Activated T-cell treated with anti-CD3 and anti-CD28 coated beads for 4 hours (primary cell): ENCODE measurements around the gene PHF20.
"Not testable (repeated sequence)": the region's sequence is repeated elsewhere in the genome, so short reads cannot be mapped to it uniquely, and the experiment has no call there.

Experiments
- DNase-seq: peaks from one replicate; pipeline ENCODE4 v3.0.0-alpha.2; 2020

Gene PHF20

DNA sequence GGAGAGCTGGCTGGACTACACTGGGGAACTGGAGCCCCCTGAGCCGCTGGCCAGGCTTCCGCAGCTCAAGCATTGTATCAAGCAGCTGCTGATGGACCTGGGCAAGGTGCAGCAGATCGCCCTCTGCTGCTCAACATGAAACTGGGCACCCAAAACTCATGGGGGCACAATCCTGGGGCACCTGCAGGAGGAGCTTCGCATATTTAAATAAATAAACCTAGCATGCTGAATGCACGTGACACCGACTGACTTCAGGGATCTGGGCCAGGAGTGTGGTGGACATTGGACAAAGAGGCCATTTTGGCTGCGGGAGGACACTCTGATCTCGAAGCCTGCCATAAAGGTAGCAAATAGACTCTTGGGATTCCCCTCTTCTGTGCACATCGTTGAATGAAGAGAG, 175.7 kb downstream of the PHF20 start:
- no peak for DNase-seq

DNA sequence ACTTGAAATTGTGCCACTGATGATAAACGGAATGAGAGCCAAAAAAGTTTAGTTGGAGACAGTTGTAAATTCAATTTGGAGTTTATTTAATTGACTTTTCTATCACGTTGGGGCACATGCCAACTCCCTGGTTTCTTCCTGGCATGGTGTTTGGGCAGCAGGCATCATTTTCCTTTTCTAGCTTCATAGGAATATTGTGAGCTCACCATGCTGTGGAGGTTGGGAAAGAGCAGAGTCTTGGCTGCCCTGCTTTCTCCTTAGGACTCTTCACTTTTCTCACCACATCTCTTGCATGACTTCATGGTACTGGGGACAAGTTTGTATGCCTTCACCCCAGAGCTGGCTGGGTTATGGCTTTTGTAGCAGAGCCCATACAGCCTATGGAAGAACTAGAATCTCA, 176.1 kb downstream of the PHF20 start:
- DNase-seq = no peak

DNA sequence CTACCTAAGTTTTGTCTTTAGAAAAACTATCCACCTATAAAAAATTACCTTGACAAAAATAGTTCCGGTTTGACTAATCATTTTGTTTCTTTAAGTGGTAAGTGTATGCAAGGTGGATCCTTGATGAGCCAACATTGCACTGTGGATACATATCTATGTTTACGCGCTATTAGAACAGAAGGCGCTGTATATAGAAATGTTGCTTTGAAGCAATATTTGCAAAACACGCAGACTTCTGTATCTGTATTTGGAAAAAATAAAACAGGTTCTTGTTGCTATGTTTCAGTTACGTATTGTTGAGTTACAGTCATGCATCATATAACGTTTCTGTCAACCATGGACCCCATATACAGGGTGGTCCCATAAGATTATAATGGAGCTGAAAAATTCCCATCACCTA, 178.3 kb downstream of the PHF20 start:
- no peak for DNase-seq

DNA sequence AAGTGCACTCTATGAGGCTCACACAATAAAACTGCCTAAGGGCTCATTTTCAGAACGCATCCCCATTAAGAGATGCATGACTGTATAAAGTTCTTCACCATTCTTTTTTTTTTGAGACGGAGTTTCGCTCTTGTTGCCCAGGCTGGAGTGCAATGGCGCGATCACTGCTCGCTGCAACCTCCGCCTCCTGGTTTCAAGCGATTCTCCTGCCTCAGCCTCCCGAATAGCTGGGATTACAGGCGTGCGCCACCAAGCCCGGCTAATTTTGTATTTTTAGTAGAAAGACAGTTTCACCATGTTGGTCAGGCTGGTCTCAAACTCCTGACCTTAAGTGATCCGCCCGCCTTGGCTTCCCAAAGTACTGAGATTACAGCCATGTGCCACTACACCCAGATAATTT, 180.3 kb downstream of the PHF20 start:
- DNase-seq = not testable (repeated sequence)

DNA sequence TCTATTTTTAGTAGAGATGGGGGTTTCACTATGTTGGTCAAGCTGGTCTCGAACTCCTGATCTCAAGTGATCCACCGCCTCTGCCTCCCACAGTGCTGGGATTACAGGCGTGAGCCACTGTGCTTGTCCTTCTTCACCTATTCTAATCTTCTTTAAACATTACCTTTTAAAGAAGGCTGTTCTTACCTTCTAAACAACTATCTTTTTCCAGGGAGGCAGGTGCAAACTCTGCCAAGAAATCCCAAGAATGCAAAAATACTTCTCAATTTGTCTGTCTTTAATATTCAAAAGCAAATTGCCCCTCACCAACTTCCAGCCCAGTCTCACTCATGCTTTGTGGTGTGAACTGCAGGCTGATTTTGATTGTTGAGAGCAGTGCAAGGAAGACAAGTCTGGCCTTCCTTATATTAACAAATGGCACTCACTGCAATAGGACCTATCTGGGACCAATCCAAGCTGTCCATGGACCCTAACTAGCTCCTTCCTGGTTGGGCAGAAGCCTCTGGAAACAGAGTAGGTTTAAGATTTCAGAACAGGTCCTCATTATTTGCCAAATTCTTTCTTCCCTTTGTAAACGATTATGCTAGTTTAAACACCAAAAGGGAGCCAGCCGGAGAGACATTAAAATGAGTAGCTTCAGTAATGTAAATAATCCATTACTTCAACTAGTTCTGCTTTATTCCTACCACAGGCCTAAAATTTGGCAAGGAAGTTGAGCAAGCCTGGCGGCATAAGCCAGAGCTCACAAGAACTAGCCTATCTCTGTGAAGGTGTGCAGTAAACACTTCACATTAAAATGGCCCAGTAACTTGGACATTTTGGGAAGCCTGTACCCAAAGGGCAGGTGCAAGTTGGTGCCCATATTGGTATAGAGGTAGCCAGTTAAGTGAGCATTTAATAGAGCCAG, 180.9 kb downstream of the PHF20 start:
- no peak for DNase-seq

DNA sequence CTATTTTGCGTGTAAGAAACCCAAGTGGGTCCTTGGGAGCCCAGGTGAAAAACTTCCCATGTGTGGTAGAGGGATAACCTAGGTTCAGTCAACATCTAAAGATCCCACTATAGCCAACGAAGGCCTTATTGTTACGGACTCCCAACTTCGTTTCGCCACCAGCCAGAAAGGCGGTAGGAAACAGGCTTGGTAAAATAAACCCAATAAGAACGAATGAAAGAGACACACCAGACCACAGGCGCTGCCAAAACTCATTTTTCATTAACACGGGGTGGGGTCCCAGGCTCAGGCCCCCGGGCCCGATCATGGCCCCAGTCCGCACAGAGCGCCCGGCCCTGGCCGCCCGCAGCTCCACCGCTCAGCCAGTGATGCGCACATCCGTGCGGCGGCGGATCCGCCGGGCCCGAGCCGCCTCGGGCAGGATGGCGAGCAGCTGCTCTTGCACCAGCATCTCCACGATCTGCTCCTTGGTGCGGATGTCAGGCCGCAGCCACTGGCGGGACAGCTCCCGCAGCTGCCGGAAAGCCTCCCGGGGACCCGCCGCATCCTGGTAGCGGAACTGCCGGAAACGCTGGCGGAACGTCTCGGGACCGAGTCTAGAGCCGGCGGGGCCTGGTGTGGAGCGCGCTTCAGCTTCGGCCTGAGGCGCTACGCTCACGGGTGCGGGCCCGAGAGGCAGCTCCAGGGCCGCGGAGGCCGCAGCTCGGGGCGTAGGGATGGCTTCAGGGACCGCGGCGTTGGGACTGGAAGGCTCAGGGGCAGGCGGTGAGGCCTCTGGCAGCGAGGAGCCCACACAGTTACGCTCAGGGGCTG, 181.8 kb downstream of the PHF20 start:
- peak; percentile 36 for DNase-seq

DNA sequence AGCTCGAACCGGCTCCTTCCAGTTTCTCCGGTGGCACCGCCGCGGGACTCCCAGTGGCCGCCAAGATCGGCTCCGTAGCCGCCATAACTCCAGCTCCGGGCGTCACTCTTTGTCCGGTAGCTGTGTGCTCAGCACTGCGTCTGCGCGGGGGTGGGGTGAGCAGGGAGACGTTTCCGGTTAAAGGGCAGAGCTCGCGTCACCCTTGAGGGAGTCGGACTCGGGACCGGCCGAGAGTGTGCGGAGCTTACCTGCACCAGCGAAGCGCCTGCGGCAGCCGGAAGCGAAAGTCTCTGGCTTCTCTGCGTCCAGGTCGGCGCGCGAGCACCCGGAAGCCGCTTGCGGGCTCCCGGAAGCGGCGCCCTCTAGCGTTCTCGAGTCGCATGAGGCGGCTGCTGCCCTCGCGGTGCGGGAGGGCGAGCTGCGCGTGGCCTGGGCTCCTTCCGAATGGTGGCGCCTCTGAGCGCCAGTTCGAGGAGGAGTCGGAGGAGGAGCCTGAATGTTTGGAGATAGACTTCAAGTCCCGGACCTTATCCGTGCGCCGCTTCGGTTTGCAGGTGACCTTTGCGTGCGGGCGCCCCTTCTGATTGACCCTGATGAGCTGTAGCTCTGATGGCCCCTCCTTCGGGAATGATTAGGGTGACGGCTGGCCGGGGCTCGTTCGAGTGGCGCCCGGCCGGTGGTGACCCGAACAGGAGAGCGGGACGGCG, 182.5 kb downstream of the PHF20 start, which contains the start of gene SCAND1:
Gene SCAND1, minus strand, starts transcription at position 303 of the 707 bp plus-strand sequence. Its CDS starts 218 bp downstream, at position 85.
- DNase-seq = peak; percentile 90

DNA sequence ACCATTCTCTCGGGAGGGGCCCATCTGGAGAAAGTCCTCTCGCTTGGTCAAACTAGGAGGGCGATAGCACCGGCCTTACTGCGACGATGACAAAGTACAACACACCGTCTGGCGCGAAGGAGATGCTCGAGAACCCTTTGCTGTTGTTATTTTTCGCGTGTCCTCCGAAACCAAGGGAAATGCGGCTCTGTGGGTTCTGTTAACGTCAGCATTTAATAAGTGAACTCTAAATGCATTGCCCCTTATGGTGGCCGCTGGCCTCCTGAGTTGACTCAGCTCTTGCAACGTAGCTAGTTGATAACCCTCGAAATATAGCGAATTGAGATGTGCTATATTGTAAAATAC, 183.1 kb downstream of the PHF20 start:
- peak; percentile 5 for DNase-seq

DNA sequence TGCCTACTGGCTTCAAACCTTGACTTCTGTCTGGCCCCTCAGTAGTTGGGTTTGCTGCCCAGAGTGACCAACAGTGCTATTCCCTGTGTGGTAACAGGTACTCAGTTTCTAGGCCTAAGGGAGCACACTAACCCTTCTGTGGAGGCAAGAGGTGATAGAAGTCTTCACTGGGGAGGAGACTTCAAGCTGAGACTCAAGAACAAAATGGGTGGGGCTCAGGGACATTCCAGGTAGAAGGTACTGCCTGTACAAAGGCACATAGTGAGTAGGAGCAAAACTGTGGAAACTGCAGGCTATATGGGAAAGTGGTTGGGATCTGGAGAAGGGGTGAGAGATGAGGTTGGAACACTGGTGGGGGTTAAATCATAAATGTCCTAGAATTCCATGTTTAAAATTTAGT, 184.8 kb downstream of the PHF20 start:
- no peak for DNase-seq

DNA sequence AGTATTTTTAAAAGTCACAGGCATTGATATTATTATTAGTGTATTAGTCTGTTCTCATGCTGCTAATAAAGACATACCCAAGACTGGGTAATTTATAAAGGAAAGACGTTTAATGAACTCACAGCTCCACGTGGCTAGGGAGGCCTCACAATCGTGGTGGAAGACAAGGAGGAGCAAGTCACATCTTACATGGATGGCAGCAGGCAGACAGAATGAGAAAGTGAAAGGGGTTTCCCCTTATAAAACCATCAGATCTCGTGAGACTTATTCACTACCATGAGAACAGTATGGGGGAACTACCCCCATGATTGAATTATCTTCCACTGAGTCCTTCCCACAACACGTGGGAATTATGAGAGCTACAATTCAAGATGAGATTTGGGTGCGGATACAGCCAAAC, 187.5 kb downstream of the PHF20 start:
- DNase-seq = not testable (repeated sequence)

DNA sequence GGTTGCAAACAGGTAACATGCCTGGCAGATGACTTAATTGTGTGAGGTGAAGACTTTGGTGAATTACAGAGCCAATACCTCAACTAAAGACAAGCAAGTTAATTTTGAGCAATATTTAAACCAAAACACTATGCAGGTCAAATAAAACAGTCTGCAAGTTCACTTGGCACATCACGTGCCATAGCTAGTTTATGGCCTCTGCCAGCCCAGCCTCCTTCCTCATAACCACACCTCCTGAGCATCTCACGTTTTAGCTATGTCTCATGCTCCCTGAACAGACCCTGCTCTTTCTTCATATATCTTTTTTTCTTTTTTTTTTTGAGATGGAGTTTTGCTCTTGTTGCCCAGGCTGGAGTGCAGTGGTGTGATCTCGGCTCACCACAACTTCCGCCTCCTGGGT, 192.1 kb downstream of the PHF20 start:
- no peak for DNase-seq

DNA sequence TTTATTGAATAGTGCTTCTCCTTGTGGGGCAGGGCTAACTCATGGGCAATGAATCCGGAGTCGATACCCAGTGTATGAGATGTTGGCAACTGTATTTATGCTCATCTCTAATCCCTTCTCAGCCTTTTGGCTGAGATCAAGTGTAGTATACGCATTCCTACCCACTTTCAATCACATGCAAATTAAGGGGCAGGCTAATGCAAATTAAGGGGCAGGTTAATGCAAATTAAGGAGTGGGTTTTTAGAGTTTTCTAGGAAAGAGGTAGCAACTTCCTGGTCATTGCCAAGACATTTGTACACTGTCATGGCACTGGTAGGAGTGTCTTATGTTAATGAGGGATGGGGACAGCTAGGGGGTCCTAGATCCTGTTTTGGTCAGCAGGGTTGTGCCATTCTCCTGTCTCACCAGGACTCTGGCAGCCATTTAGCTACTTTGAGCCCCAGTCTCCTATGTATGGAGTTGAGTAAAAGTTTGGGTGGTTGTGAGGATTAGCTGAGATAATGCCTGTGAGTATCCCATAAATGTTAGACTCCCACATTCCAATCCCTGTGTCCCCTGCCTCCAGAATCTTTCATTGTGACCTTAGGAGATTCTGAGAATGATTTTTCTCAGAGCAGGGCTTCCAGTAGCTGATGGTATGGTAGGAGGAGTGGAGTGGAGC, 196.3 kb downstream of the PHF20 start, which contains the start of gene CNBD2:
Gene CNBD2, plus strand, starts transcription at position 612 of the 662 bp plus-strand sequence. CDS start 173 bp downstream, outside the sequence.
- no peak for DNase-seq

DNA sequence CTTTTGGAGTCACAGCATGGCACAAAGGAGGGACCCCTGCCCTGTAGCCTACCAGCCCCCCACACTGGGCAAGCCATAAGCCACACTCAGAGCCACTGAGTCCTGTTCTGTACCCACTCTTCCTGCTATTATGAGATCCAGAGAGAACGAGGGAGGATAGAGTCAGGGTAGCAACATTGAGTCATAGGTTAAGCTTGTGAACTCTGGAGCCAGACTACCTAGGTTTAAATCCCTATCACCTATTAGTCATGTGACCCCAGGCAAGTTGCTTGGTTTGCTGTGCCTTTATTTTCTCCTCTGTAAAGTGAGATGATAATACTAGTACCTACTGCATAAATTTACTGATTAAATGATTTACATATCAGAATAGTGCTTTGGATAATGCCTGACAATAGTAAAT, 197.1 kb downstream of the PHF20 start:
- no peak for DNase-seq

DNA sequence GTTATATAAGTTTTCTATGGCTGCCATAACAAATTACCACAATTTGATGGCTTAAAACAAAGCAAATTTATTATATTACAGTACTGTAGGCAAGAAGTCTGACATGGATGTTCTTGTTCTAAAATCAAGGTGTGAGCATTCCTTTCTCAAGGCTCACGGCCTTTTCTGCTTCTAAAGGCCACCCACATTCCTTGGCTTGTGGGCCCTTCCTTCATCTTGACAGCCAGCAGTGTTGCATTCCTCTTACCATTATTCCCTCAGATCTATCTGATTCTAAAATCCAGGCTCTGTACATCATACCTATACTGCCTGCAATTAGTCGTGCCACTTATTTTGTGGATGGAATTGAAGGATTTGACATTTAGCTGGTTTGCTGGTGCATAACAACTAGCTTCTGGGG, 200.2 kb downstream of the PHF20 start:
- no peak for DNase-seq

DNA sequence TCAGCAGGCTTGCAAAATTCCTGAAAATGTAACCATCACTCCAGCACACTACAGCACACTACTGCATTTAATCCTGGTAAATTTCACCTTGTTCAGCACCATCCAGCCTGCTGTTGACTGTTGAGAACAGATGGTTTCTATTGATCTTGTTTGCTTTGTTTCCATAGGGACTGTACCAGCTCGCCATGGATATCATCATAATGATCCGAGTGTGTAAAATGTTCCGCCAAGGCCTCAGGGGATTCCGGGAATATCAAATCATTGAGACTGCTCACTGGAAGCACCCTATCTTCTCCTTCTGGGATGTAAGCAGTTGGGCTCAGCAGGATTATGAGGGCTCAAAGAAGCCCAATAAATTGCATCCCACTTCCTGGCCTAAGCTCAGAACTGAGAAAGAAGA, 200.6 kb downstream of the PHF20 start:
- DNase-seq = no peak

DNA sequence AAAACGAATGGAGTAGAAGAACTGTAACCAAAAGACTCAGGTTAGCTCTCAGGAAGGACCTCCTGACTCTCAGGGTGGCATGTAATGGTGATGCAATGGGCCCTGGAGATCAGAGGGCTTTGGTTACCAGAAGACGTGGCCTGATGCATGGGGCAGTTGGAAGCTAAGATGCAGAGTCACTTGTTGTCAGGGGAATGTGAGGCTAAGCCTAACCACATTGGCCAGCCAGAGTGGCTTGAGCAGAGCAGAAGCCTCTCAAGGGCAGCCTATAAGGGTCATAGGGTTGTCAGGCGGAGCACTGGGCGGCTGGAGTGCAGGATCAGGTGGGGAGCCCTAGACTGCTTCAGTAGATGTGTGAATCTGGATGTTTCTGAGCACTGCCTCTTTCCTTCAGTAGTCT, 202.4 kb downstream of the PHF20 start:
- DNase-seq = no peak

DNA sequence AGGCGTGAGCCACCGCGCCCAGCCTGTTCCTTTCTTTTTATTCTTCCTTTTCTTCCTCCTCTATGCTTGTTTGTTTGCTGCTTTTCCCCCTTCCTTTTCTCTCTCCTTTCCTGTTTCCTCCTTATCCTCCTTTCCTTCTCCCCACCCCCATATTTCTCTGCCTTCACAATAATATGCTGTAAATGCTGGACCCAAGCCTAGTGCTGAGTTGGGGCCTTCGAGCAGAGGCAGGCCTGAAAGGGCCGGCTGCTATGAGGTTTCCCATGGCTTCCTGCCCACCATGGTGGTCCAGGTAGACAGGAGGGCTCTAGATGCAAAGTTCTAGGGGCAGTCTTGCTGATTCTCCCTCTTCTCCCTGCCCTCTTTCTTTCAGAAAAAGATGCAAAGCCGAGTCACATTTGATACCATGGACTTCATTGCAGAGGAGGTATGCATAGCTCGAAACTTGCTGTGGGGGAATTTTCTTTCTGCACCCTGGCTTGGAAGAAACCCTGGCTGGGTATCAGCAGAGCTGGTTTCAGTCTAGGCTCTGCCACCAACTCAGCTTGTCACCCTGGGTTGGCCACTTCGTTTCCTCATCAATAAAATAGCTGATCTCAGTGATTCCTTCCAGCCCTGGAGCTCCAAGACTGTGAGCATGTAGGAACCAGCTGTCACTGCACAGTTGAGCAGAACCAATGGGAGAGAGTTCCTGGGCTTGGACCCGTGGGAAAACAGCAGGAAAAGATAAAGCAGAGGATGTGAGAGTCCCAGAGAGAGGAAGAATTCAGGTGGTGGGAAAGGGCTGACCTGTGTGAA, 204.0 kb downstream of the PHF20 start:
- no peak for DNase-seq

DNA sequence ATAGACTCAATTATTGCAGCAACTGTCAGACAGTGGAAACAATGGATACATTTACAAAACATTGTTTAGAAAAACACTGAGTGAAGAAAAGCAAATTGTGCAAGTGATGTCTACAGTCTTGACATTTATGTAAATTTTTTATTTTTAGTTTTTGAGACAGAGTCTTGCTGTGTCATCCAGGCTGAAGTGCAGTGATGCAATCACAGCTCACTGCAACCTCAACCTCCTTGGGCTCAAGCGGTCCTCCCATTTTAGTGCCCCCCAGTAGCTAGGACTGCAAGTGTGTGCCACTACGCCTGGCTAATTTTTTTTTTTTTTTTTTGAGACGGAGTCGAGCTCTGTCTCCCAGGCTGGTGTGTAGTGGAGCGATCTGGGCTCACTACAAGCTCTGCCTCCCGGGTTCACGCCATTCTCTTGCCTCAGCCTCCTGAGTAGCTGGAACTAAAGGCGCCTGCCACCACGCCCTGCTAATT, 206.3 kb downstream of the PHF20 start:
- no peak for DNase-seq

DNA sequence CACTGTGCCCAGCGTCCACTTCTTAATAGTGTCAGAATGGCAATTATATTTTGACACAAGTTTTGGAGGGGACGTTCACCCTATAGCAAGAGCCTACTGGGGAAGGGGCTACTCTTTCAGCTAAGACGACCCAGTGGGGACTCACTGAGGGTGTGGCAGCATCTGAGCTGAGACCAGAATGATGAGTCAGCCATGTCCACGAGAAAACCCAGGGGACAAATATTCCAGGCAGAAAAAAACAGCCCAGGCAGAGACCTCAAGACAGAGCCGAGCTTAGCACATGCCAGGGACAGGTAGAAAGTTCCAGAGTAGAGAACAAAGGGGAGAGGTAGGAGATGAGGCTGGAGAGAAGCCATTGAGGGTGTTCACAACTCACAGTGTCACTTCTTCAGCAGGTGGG, 207.7 kb downstream of the PHF20 start:
- no peak for DNase-seq

DNA sequence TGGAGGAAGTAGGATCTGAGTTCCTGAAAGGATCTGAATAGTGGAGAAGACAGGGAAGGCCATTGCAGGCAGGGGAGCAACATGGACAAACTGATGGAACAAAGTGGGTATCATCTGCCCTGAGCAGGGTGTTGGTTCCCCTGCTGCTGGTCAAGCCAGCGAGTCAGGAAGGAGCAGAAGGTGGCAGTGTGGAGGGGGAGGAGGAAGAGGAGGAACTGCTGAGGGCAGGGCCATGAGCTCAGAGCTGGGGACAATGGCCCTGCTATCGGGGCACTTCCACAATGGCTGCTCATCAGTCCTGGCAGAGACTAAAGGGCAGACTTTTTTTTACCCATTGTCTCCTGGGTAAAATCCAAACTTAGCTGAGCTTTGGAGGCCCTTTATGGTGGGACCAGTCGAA, 210.2 kb downstream of the PHF20 start:
- no peak for DNase-seq

DNA sequence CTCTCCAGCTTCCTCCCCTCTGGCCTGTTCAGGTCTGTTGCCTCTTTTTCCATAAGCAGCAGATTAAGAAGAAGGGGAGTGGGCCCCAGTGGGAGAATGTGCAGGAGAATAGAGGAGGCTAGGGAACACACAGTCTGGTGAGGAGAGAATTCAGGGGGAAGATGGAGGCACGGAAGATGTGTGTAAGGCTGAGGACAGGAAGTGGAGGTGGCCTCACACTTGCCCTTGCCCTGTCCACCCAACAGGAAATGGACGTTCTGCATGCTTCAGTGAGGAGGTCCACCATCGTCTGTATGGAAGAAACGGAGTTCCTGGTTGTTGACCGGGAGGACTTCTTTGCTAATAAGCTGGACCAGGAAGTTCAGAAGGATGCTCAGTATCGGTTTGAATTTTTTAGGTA, 212.6 kb downstream of the PHF20 start:
- no peak for DNase-seq

DNA sequence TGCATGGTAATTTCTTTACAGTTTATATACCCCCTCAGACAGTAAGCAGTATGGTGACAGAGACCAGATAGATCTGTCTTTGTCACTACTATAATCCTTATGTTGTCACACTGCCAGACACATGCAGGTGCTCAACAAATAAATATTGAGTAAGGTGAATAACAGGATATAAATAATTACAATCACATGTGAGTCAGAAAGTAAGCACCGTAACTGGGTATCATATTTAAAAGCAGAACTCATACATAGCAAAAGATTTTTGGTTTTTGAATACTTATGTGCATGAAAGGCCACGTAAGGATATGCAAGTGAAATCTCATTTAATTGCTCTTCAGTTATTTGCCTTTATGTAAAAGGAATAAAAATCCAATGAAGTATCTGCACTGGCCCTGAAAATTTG, 214.0 kb downstream of the PHF20 start:
- DNase-seq = no peak
